HepG2 (cell line): ENCODE measurements around the gene SMIM43. TPM values are rescaled to one million over a fixed set of nuclear protein-coding genes. Genes with fewer than 3 reads are reported as not detected.

Source experiments
- ETV5 ChIP-seq: IDR thresholded peaks from 2 replicates; pipeline ENCODE4 v1.6.1; 2018; ENCODE audit warnings: missing biosample characterization, missing genetic modification reagents, inconsistent platforms, borderline replicate concordance
- FOXA3 ChIP-seq: IDR thresholded peaks from 2 replicates; pipeline ENCODE4 v1.6.1; 2016; ENCODE audit warnings: missing genetic modification reagents, missing compliant biosample characterization
- FOXO1 ChIP-seq: sonication (generic); formaldehyde crosslinking; IDR thresholded peaks from 2 replicates; pipeline ENCODE4 v1.4.0; 2020; ENCODE audit warnings: missing genetic modification reagents
- FOXP4 ChIP-seq: sonication (generic); formaldehyde crosslinking; IDR thresholded peaks from 2 replicates; pipeline ENCODE4 v1.4.0; 2020; ENCODE audit warnings: missing genetic modification reagents
- HDAC1 ChIP-seq: sonication (generic); formaldehyde crosslinking; IDR thresholded peaks from 2 replicates; pipeline ENCODE4 v1.5.1; 2020; ENCODE audit warnings: mild to moderate bottlenecking, missing genetic modification reagents
- HMGXB4 ChIP-seq, 2 experiments: sonication (generic) in 1 of 2; formaldehyde crosslinking in 1 of 2; IDR thresholded peaks; 2 replicates each; pipeline versions ENCODE4 v1.4.0 to v1.6.1; 2018 to 2020; ENCODE audit warnings: missing genetic modification reagents in 2 of 2, borderline replicate concordance in 1 of 2, low read depth in 1 of 2, mild to moderate bottlenecking in 1 of 2, missing biosample characterization in 1 of 2
- HNF1B ChIP-seq: sonication (generic); formaldehyde crosslinking; IDR thresholded peaks from 2 replicates; pipeline ENCODE4 v1.5.1; 2020; ENCODE audit warnings: mild to moderate bottlenecking, moderate library complexity, missing genetic modification reagents
- MIER3 ChIP-seq: IDR thresholded peaks from 2 replicates; pipeline ENCODE4 v1.6.1; 2016; ENCODE audit warnings: missing compliant biosample characterization, borderline replicate concordance
- MTA1 ChIP-seq: sonication (generic); formaldehyde crosslinking; IDR thresholded peaks from 2 replicates; pipeline ENCODE4 v1.4.0; 2020; ENCODE audit warnings: missing genetic modification reagents, mild to moderate bottlenecking, borderline replicate concordance
- RBM22 ChIP-seq: fragments of 200-400 bp; formaldehyde crosslinking; optimal IDR thresholded peaks from 2 replicates; pipeline ENCODE3; 2017; ENCODE audit warnings: mild to moderate bottlenecking, low read length, moderate library complexity
- RXRA ChIP-seq: sonication (generic); formaldehyde crosslinking; IDR thresholded peaks from 2 replicates; pipeline ENCODE4 v1.5.1; 2020; ENCODE audit warnings: missing genetic modification reagents
- SAP130 ChIP-seq: IDR thresholded peaks from 2 replicates; pipeline ENCODE4 v1.6.1; 2016; ENCODE audit warnings: low read depth
- TFAP4 ChIP-seq: sonication (generic); IDR thresholded peaks from 2 replicates; pipeline ENCODE4 v1.6.1; 2016; ENCODE audit warnings: low read depth, borderline replicate concordance
- ZNF121 ChIP-seq: sonication (generic); formaldehyde crosslinking; IDR thresholded peaks from 2 replicates; pipeline ENCODE4 v1.5.0; 2020; ENCODE audit warnings: mild to moderate bottlenecking, missing genetic modification reagents
- ZNF230 ChIP-seq: sonication (generic); formaldehyde crosslinking; IDR thresholded peaks from 2 replicates; pipeline ENCODE4 v1.4.0; 2020; ENCODE audit warnings: mild to moderate bottlenecking, missing genetic modification reagents
- ZNF280D ChIP-seq: sonication (generic); formaldehyde crosslinking; IDR thresholded peaks from 2 replicates; pipeline ENCODE4 v1.5.1; 2020; ENCODE audit warnings: mild to moderate bottlenecking, missing genetic modification reagents
- ZNF329 ChIP-seq: sonication (generic); formaldehyde crosslinking; IDR thresholded peaks from 2 replicates; pipeline ENCODE4 v1.9.0; 2021; ENCODE audit warnings: low read depth, mild to moderate bottlenecking, missing genetic modification reagents
- ZNF530 ChIP-seq: sonication (generic); formaldehyde crosslinking; IDR thresholded peaks from 2 replicates; pipeline ENCODE4 v1.5.0; 2020; ENCODE audit warnings: low read depth, mild to moderate bottlenecking, missing genetic modification reagents
- ZNF678 ChIP-seq: sonication (generic); formaldehyde crosslinking; IDR thresholded peaks from 2 replicates; pipeline ENCODE4 v1.4.0; 2020; ENCODE audit warnings: mild to moderate bottlenecking, missing genetic modification reagents
- polyA plus RNA-seq, 8 experiments: library from polyadenylated mRNA; depleted of rRNA in 3 of 8; stranded (reverse) in 7 of 8; unstranded in 1 of 8; fragments of >200 nt; fragmentation: Illumina TruSeq in 4 of 8; extraction: Trizol in 4 of 8; gene quantifications; 2 replicates each; pipeline versions ENCODE4 v1.2.1 to v1.2.3, GENCODE V29; 2011 to 2016; ENCODE audit warnings: low read depth in 4 of 8, missing spikeins in 1 of 8, mixed read lengths in 1 of 8; ENCODE audit not compliant: insufficient read depth in 1 of 8
- total RNA-seq, 5 experiments: library from RNA; depleted of rRNA; stranded (reverse); fragments of >200 nt; fragmentation: Illumina TruSeq; extraction: Trizol; gene quantifications; 2 replicates each; pipeline ENCODE4 v1.2.3, GENCODE V29; 2016; ENCODE audit warnings: low read depth in 1 of 5

SMIM43 gene
- total and polyA plus RNA-seq, 2 of the 13 experiments (the other 11 are each of a cell fraction or from before 2014, with no cell fraction given), result not detected

GRCh38 chr4:121711263-121712000 is 53.5 kb downstream of the SMIM43 start (continued):
- TF ChIP-seq SAP130 (CRISPR knock-in tag) (0 out of 2 replicates have a peak, but pooled peaks have one; percentile 37), ZNF329 (CRISPR knock-in tag) (no peak), RXRA (peak; percentile 52; the same call in 1 of the 2 replicates), FOXP4 (CRISPR knock-in tag) (0 out of 2 replicates have a peak, but pooled peaks have one; percentile 18), MIER3 (CRISPR knock-in tag) (no peak), ZNF678 (CRISPR knock-in tag) (no peak), HDAC1 (peak; percentile 53; the same call in 1 of the 2 replicates), TFAP4 (peak; percentile 21; the same call in 1 of the 2 replicates), ZNF121 (CRISPR knock-in tag) (no peak), MTA1 (CRISPR knock-in tag) (no peak), ZNF280D (CRISPR knock-in tag) (no peak), FOXA3 (CRISPR knock-in tag) (0 out of 2 replicates have a peak, but pooled peaks have one; percentile 16), ZNF530 (CRISPR knock-in tag) (no peak), ZNF230 (CRISPR knock-in tag) (no peak), FOXO1 (CRISPR knock-in tag) (0 out of 2 replicates have a peak, but pooled peaks have one; percentile 23), ETV5 (CRISPR knock-in tag) (peak; percentile 50; the same call in 1 of the 2 replicates), HNF1B (CRISPR knock-in tag) (peak; percentile 56; the same call in 1 of the 2 replicates), HMGXB4 (CRISPR knock-in tag; IDR thresholded peaks at IDR 0.05; ENCODE audit: borderline replicate concordance in 1 of 2, low read depth in 1 of 2) (no peak), RBM22 (no peak)
